ENCODE results near the gene PRDX2.

- TF ChIP-seq CTCF (IDR thresholded peaks at IDR 0.05; ENCODE audit: poor library complexity, severe bottlenecking) (no peak), POLR2AphosphoS5 (IDR thresholded peaks at IDR 0.05) (no peak), EP300 (conservative IDR thresholded peaks at IDR 0.05; ENCODE audit: poor library complexity, severe bottlenecking) (no peak), RAD21 (conservative IDR thresholded peaks at IDR 0.05) (no peak)
Observed at GRCh38 chr19:12785431-12786031, 16.1 kb downstream of the PRDX2 start.
